CD4-positive, alpha-beta T cell treated with Interleukin-6 for 4 hours (primary cell): ENCODE measurements around the gene SEMA7A.
A peak's percentile ranks its signal among the peaks of the same experiment; 100 is the strongest.

Experiments used
- DNase-seq: peaks from one replicate; pipeline ENCODE4 v3.0.0-alpha.2; 2020; ENCODE audit warnings: mixed read lengths

The SEMA7A gene

GRCh38 chr15:74451322-74451721 lies 17.6 kb upstream of the SEMA7A start:
- DNase-seq: no peak

GRCh38 chr15:74449643-74450205 lies 16.0 kb upstream of the SEMA7A start:
- no peak for DNase-seq

GRCh38 chr15:74449095-74449494 lies 15.3 kb upstream of the SEMA7A start:
- no peak for DNase-seq

GRCh38 chr15:74445816-74446763 lies 12.3 kb upstream of the SEMA7A start:
- DNase-seq: no peak

GRCh38 chr15:74444106-74445062 lies 10.6 kb upstream of the SEMA7A start:
- no peak for DNase-seq

GRCh38 chr15:74443100-74443909 lies 9.5 kb upstream of the SEMA7A start:
- no peak for DNase-seq

GRCh38 chr15:74442604-74443003 lies 8.8 kb upstream of the SEMA7A start:
- DNase-seq: no peak

GRCh38 chr15:74442063-74442462 lies 8.3 kb upstream of the SEMA7A start:
- no peak for DNase-seq

- DNase-seq: no peak
Measured at GRCh38 chr15:74441248-74441941, 7.6 kb upstream of the SEMA7A start.

- DNase-seq: peak; percentile 83
Measured at GRCh38 chr15:74438721-74439316, 5.1 kb upstream of the SEMA7A start.

GRCh38 chr15:74438206-74438605 lies 4.4 kb upstream of the SEMA7A start:
- no peak for DNase-seq

- no peak for DNase-seq
Measured at GRCh38 chr15:74434263-74435136, 742 bp upstream of the SEMA7A start.

GRCh38 chr15:74432968-74433591 lies 678 bp downstream of the SEMA7A start:
- DNase-seq: no peak

- DNase-seq: no peak
Measured at GRCh38 chr15:74432271-74432967, 1.3 kb downstream of the SEMA7A start.

GRCh38 chr15:74431645-74432044 lies 2.1 kb downstream of the SEMA7A start:
- DNase-seq: no peak

GRCh38 chr15:74431116-74431515 lies 2.6 kb downstream of the SEMA7A start:
- no peak for DNase-seq

GRCh38 chr15:74430510-74430951 lies 3.2 kb downstream of the SEMA7A start:
- no peak for DNase-seq

GRCh38 chr15:74429781-74430400 lies 3.9 kb downstream of the SEMA7A start:
- DNase-seq: no peak
